Activated T-cell treated with anti-CD3 and anti-CD28 coated beads for 4 hours (primary cell): ENCODE measurements around the gene TRAM2.

Experiments used
- DNase-seq: peaks from one replicate; pipeline ENCODE4 v3.0.0-alpha.2; 2020

TRAM2 gene

GRCh38 chr6:52544602-52545405 is 32.1 kb downstream of the TRAM2 start:
- no peak for DNase-seq

DNA sequence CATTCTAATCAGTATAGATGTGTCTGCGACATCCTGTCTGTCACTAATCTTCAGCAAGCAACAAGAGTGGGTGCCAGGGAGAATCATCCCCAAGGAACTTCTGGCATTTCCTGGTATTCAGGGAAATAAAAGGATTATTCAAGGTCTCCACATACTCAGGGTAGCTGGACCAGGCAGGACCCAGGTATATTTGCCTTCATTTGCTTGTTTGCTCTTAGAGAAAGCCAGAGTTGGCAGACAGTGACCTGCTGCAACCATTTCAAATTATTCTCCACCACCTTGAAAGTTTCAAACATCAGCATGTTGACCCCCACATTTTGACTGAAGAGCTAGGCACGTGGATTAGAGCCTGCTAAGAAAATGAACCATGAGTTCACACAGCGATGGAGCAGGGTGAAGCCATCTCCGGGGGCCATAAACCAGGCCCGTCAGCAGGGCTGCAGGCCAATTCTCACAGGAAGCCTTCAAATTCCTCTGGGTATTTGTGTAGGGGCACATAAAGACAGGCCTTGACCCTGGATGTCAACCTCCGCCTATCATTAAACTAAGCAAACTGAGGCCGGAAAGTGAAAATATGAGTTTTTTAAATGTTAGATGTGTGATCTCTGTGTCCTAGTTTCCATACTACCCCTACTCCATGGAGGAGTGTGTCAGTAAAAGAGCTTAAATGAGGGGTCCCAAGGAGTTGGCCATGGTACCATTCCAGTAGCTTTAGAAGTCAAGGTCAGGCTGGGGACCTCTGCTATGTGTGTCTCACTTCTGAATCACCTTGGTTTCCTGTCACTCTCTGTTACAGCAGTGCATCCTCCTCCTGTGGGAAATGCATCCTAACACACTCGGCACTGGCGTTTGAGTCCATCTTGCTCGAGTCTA is 32.9 kb downstream of the TRAM2 start:
- no peak for DNase-seq

DNA sequence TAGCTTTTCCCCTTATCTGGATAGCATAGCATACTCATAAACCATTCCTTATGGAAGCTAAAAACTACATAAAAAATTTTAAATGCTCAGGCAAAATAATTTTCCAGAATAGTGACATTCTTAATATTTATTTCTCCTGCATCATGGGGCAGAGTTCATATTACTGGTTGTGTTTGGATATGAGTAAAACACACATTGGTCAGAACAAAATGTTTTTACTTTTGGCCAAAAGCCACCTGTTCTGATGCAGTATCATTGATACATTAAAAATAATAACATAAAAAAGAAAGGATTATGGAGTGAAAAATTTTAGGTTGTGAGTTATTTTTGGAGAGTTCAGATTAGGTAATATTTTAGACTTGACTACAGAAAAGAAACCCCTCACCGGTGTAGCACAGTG is 33.6 kb downstream of the TRAM2 start:
- no peak for DNase-seq

DNA sequence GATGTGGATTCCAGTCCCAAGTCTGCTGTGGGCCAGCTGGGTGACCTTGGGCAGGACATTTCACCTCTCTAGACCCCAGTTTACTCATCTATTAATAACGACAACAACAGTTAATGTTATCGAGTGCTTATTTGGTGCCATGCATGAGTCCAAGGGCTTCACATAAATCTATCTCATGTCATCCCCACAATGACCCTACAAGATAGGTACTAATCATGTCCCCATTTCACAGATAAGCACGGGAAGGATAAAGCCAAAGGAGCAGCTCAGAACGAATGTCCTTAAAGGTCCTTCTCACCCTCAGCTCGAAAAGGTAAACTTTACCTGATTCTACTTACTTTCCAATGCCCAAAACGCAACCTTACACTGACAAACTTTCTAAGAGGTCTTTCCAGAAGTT is 35.7 kb downstream of the TRAM2 start:
- DNase-seq, result no peak

DNA sequence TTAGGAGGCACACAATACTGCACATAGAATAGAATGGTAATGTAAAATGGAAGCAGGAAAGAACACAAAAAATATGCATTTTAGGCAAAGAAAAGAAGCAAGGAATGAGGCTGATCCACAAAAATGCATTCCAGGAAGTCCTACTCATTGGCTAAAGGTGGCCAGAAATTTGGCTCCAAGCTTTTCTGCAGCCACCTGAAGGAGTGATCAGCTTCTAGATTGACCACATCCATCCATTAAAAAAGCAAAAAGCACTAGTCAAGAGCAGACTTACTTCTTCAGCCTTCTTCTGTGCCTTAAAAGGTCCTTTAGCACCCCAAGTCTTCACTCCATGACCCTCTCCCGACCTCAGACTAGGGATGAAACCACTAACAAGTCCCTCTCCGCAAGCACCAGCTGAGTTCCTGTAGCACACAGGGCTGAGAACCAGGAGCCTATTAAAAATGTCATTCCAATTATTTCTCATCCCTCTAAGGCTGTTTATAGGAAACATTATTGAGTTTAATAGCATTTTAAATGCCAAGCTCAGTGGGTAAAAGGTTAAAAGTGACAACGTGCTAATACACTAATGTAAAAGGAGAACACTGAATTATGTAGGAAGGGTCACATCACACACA is 36.5 kb downstream of the TRAM2 start:
- no peak for DNase-seq

GRCh38 chr6:52539607-52540006 is 37.3 kb downstream of the TRAM2 start:
- DNase-seq, result no peak

GRCh38 chr6:52538901-52539354 is 37.9 kb downstream of the TRAM2 start:
- no peak for DNase-seq

DNA sequence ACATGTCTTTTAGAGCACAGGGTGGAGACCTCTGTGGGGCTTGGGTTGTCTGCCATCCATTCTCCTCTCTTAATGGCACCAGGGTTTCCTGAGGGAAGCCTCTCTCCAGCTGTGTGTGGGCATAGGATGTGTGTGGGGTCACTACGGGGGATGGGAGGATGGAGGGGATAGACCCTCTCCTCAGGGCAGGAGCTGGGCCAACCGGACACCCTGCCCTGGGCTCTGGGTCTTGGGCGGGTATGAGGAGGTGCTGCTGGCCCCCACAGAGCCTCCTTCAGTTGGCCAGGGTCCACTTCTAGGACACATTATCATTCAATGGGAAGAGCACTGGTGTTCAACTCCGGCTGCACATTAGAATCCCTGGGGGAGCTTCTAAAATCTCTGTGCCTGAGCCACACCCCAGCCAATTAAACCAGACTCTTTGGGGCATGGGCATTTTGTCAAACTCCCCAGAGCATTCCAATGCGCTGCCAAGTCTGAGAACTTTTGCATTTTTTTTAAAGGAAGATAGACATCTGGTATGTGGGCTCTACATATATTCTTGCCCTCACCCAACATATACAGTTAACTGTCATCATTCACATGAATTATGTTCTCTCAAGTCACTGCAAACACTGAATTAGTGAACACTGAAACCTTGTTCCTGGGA is 38.5 kb downstream of the TRAM2 start:
- DNase-seq, result no peak

DNA sequence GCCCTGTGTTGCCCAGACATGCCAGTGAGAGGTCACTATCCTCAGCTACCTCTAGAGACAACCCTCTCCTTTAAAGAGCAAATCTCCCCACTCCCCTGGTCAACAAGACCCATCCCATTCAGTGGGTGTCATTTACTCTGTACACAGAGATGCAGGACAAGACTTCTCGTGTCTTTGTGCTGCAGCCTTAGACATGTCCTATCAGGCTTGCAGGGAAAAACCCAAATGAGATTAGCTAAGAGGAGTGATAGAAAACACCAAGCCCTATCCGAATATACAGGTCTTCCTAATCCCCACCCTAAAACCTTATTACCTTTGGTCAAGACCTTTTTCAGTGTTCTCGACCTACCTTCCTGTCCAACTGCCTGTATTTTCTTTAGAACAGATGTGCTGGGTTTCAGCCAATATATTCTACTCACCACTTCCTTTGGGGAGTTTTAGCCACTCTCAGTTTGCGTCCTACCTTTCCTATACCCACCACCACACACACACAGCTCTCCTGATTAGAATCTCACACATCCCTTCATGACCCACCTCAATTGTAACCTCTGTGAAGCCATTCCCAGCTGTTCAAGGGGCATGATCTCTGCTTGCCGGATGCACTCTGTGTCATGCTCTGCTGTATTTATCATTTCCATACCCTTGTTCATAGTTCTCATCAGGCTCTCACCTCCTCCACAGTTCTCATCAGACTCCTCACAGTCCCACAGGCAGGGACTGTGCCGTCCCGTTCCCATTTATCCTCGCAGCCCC is 39.7 kb downstream of the TRAM2 start:
- DNase-seq, result no peak

- DNase-seq, result no peak
Measured at GRCh38 chr6:52536424-52536916, 40.4 kb downstream of the TRAM2 start.

DNA sequence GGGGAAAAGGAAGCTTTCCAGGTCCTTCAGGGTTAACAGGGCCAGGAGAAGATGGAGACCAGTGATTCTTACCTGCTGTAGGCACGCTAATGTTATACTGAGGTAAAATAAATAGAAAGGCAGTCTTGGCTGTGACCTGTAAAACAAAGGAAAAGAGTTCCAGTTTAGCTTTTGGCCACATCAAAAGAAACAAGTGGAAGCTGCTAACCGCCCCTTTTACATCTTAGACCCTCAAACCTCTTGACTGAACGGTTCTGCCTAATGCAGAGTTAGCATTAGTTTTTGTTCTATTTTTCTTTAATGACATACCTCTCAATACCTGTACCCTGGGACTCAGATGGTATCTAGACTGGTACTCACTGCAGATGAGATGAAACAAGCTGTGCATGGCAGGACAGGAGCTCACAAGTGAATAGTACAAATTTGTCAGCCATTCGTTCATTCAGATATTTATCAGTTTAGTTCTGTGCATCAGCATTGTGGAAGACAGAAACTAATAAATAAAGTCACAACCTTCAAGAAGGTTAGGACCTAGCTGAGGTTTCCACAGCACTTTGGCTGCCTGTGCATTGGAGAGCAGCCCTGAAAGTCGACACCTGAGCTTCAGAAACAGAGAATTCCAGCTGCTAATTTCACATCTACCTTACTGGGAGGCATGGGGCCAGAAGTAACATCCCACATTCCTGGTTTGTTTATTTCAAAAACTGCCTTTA is 41.0 kb downstream of the TRAM2 start:
- no peak for DNase-seq

DNA sequence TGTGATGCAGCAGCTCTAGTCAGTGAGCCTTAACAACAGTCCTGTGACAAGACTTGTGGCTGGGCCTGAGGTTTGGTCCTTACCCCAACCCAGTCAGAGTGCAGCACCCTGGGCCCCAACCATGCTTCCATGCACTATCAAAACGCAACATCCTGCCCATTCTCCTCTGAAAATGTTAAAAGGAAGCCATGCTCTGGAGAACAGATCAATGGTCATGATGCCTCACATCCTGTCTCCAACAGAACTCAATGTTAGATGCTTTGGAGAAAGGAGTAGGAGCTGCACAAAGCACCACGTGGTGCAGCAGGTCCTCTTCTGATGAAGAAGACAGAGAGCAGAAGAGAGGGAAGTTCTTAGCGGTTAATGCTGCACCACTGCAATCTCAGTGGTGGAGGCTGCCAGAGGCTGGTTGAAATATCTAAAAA is 41.9 kb downstream of the TRAM2 start:
- DNase-seq, result no peak

DNA sequence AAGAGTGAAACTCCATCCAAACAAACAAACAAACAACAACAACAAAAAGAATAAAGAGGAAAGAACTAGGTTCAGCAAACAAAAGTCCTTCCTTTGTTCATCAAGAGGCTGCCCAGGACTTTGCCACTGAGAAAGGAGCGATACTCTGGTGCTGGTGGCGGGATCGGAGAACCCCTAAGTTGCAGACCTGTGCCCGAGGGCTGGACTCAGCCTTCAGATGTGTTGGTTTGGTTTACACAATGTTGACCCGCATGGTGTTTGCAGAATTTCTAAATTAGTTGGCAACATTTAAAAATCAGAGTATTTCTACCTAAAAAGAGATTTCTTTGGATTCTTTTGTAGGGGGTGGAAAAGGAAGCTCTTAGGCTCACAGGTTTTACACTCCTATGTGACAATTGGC is 42.5 kb downstream of the TRAM2 start:
- no peak for DNase-seq

DNA sequence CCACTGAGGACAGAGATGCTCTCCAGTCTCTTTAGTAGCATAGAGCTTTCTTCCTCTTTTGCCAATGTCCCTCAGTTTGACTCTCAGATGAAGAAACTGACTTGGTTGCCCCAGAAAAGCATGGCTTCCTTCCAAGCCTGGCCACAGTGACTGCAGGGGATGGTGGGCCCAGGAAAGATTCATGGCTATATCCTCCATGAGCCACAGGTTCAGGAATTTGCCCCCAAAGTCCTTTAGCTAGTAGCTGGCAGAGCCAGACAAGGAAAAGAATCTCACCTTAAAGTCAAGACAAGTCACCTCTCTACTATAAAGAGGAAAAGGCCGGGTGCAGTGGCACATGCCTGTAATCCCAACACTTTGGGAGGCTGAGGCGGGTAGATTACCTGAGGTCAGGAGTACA is 43.4 kb downstream of the TRAM2 start:
- DNase-seq, result no peak

DNA sequence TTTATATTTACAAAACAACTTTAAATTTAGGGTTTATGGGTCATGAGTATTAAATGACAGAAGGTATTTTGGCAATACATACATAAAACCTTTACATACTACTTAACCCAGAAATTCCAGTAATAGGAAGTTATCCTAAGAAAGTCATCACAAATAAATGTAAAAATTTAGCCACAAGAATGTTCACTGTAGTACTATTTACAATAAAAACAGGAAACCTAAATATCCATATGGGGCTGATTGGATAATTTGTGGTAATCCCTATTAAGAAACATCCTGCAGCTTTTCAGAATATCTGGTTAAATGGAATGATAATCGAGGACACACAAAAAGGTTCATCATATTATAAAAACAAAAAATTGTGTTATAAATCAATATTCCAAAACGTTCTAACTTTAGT is 44.4 kb downstream of the TRAM2 start:
- no peak for DNase-seq

GRCh38 chr6:52531834-52532233 is 45.0 kb downstream of the TRAM2 start:
- DNase-seq, result no peak

GRCh38 chr6:52531396-52531795 is 45.5 kb downstream of the TRAM2 start:
- DNase-seq, result no peak

GRCh38 chr6:52530351-52530750 is 46.5 kb downstream of the TRAM2 start:
- DNase-seq, result no peak

DNA sequence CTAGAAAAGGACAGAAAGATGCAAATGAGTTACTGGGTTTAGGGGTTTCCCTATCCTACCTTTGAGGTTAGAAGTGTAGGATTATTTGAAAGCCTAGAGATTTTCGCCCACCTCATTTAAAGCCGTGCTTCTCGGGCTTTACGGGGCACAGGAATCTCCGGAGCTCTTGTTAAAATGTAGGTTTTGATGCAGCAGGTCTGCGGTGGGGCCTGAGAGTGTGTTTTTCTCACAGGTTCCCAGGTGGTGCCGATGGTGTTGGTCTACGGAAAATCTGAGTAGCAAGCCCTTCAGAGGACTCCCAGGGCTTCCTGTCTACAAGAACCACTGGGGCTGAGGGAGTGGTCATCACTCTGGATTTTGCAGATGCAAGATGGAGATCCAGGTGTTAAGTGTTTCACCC is 47.5 kb downstream of the TRAM2 start:
- DNase-seq, result no peak

- DNase-seq, result no peak
Measured at GRCh38 chr6:52527436-52527835, 49.4 kb downstream of the TRAM2 start.

DNA sequence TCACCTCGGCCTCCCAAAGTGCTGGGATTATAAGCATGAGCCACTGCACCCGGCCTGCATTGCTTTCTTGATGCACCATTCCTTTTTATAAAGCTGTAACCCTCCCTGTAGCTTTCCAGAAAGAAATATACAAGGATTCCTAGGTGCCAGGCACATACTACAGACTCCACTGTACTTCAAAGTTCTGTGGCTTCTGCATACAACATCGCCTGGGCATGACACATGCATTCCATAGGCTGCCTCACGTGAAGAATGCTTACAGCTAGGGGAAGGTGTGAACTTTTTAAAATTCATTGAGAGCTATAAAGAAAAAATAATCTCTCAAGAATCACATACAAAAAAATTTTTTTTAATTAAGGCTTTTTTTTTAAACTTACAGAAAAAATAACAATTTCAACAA is 50.2 kb downstream of the TRAM2 start:
- DNase-seq, result no peak

- no peak for DNase-seq
Measured at GRCh38 chr6:52524918-52525317, 51.9 kb downstream of the TRAM2 start.
